ENCODE results near the gene CSTB.

DNA sequence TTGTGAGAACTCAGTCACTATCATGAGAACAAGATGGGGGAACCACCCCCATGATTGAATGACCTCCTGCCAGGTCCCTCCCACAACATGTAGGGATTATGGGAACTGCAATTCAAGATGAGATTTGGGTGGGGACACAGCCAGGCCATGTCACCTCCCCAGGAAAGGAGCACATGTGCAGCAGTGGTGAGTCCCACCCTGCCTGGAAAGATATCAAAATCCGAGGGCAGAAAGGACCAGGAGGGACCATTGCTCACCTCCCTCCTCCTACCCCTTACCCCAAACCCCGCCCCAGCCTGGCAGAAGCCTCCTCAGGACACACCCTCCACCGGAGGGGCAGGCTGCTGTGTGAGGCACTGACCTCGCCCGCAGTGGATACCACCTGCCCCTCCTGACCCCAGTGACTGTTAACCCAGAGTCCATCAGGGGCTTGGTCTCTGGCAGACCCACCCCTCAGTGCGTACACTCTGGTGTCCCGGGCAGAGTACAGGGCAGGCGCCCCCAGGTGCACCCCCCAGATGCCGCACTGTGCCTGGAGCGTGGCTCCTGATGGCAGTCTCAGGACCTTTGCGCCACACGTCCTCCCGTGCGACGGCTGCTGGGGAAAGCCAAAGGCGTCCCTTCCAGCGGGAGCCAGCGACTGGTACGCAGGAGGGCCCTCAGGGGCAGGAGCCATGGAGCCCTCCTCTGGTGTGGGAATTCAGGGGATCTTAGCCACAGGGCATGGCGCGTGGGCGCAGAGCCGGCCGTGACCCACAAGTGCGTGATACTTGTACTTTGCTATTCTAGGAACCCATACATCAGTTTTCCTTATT, 36.3 kb downstream of the CSTB start:
- TF ChIP-seq, protein P1, sequence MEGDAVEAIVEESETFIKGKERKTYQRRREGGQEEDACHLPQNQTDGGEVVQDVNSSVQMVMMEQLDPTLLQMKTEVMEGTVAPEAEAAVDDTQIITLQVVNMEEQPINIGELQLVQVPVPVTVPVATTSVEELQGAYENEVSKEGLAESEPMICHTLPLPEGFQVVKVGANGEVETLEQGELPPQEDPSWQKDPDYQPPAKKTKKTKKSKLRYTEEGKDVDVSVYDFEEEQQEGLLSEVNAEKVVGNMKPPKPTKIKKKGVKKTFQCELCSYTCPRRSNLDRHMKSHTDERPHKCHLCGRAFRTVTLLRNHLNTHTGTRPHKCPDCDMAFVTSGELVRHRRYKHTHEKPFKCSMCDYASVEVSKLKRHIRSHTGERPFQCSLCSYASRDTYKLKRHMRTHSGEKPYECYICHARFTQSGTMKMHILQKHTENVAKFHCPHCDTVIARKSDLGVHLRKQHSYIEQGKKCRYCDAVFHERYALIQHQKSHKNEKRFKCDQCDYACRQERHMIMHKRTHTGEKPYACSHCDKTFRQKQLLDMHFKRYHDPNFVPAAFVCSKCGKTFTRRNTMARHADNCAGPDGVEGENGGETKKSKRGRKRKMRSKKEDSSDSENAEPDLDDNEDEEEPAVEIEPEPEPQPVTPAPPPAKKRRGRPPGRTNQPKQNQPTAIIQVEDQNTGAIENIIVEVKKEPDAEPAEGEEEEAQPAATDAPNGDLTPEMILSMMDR (tag by site-specific recombination; IDR thresholded peaks at IDR 0.05) = no peak
- TF ChIP-seq MYNN (tag by site-specific recombination; IDR thresholded peaks at IDR 0.05; ENCODE audit: borderline replicate concordance) (no peak), PRDM4 (tag by site-specific recombination; IDR thresholded peaks at IDR 0.05) (0 out of 2 replicates have a peak, but pooled peaks have one; percentile 24)
